ENCODE results near the gene SLC29A4.

DNA sequence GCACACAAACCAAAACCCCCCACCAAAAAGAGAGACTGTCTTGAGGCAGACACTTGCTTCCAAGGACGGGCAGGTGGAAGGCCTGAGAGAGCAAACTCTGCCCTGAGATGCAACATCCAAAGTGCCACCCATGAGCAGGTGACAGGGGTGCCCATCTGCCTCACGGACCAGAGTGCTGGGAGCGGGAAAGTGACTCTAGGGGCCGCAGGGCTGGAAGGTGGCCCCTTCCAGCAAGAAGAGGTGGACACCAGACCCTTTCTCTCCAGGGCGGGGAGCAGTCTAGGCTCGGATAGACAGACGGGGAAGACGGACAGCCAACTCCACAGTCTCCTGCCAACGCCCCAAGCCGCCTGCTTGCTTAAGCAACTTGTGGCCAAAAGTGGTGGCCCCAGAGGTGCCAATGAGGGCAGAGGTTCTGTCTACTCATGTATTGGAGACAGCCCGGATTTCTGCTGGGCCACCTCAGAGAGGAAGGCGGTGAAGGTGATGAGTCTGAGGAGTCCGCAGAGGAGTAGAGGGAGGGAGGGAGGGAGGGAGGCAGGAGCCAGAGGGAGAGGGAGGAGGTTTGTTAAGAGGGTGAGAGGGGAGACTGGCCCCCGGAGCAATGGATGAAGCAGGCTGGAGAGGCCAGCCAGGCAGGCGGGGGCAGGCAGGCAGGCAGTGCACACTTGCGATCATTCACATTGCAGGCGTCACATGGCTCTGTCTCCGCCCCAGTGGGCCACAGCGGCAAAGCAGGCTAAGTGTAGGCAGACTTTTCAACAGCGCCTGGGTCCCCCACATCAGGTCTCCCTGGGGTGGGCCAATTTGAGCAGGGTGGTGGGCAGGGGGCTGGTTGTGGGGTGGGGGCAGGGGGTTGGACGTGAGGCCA is 65.6 kb downstream of the SLC29A4 start:
- TF ChIP-seq CTCF (IDR thresholded peaks at IDR 0.05) = no peak
- no peak for TF ChIP-seq POLR2A (IDR thresholded peaks at IDR 0.05)

Measured in adrenal gland (tissue), 5 donors.